Karpas-422 (cell line): ENCODE measurements around the gene RRAS2. TPM values are rescaled to one million over a fixed set of nuclear protein-coding genes. Genes with fewer than 3 reads are reported as not detected.

Experiments used
- DNase-seq: peaks from one replicate; pipeline ENCODE4 v3.0.0-alpha.2; 2015
- H2AFZ ChIP-seq: fragments of 200-600 bp; sonication (generic); 2 replicates; pipeline ENCODE4 v1.6.1; 2014; ENCODE audit warnings: antibody characterized with exemption, low read length, mixed read lengths
- H3K27ac ChIP-seq: fragments of 200-600 bp; sonication (generic); 2 replicates; pipeline ENCODE4 v1.5.1; 2014; ENCODE audit warnings: mild to moderate bottlenecking, low read length, moderate library complexity
- H3K27me3 ChIP-seq: fragments of 200-600 bp; sonication (generic); 2 replicates; pipeline ENCODE4 v1.6.1; 2014; ENCODE audit warnings: low read length, mixed read lengths
- H3K36me3 ChIP-seq: fragments of 200-600 bp; sonication (generic); 2 replicates; pipeline ENCODE4 v1.6.1; 2014; ENCODE audit warnings: low read length, mixed read lengths; ENCODE audit not compliant: insufficient read depth
- H3K4me1 ChIP-seq: fragments of 200-600 bp; sonication (generic); 2 replicates; pipeline ENCODE4 v1.6.1; 2014; ENCODE audit warnings: mild to moderate bottlenecking, low read length, mixed read lengths
- H3K4me2 ChIP-seq: fragments of 200-600 bp; sonication (generic); 2 replicates; pipeline ENCODE4 v1.6.1; 2014; ENCODE audit warnings: low read length, low read depth, mild to moderate bottlenecking; ENCODE audit not compliant: poor library complexity, severe bottlenecking
- H3K4me3 ChIP-seq: fragments of 200-600 bp; sonication (generic); 2 replicates; pipeline ENCODE4 v1.5.1; 2014; ENCODE audit warnings: mild to moderate bottlenecking, antibody characterized with exemption, low read length, mixed read lengths
- H3K79me2 ChIP-seq: fragments of 200-600 bp; sonication (generic); 2 replicates; pipeline ENCODE4 v1.6.1; 2014; ENCODE audit warnings: mild to moderate bottlenecking, low read length, mixed read lengths
- H3K9ac ChIP-seq: fragments of 200-600 bp; sonication (generic); 2 replicates; pipeline ENCODE4 v1.6.0; 2014; ENCODE audit warnings: low read length
- H3K9me2 ChIP-seq: fragments of 200-600 bp; sonication (generic), shearing (Covaris generic); replicated peaks from 2 replicates; pipeline ENCODE4 v1.6.0; 2014; ENCODE audit warnings: mild to moderate bottlenecking, low read length, moderate library complexity; ENCODE audit not compliant: insufficient read depth
- H3K9me3 ChIP-seq: fragments of 300-700, 200-600 bp; sonication (generic); 2 replicates; pipeline ENCODE4 v1.6.1; 2014; ENCODE audit warnings: low read length, mixed read lengths
- H4K20me1 ChIP-seq: fragments of 200-600 bp; sonication (generic); 2 replicates; pipeline ENCODE4 v1.6.1; 2014; ENCODE audit warnings: mild to moderate bottlenecking, antibody characterized with exemption, low read length, low read depth; ENCODE audit not compliant: insufficient read depth
- total RNA-seq: library from RNA; depleted of rRNA; stranded (reverse); fragments of >200 nt; shearing (Covaris generic); gene quantifications from 2 replicates; pipeline ENCODE4 v1.2.3, GENCODE V29; 2014; ENCODE audit warnings: low replicate concordance

Gene RRAS2
- total RNA-seq, 1 experiment from 2014 or later = 2.5 TPM

- Histone ChIP-seq H3K79me2 (no peaks in the 10 kb centered on the region), H3K4me1 (no peaks in the 10 kb centered on the region), H3K27me3 (no peaks in the 10 kb centered on the region), H3K36me3 (no peaks in the 10 kb centered on the region), H3K4me2 (no peak overlapping the region), H3K9me3 (no peaks in the 10 kb centered on the region), H3K27ac (no peak overlapping the region), H2AFZ (no peak overlapping the region), H3K9ac (no peak overlapping the region), H3K4me3 (no peak overlapping the region), H4K20me1 (no peaks in the 10 kb centered on the region), H3K9me2 (no peaks in the 10 kb centered on the region)
- no peak for DNase-seq
Observed at GRCh38 chr11:14378171-14378570, 19.2 kb upstream of the RRAS2 start.

GRCh38 chr11:14376920-14377319 lies 17.9 kb upstream of the RRAS2 start:
- Histone ChIP-seq H3K36me3 (no peaks in the 10 kb centered on the region), H4K20me1 (no peaks in the 10 kb centered on the region), H3K79me2 (no peaks in the 10 kb centered on the region), H3K4me1 (no peaks in the 10 kb centered on the region), H3K27ac (no peak overlapping the region), H2AFZ (no peak overlapping the region), H3K9ac (no peak overlapping the region), H3K9me3 (no peaks in the 10 kb centered on the region), H3K4me3 (no peak overlapping the region), H3K9me2 (no peaks in the 10 kb centered on the region), H3K27me3 (no peaks in the 10 kb centered on the region), H3K4me2 (no peak overlapping the region)
- DNase-seq = no peak

- Histone ChIP-seq H3K9ac (no peak overlapping the region), H3K4me2 (no peak overlapping the region), H3K79me2 (no peaks in the 10 kb centered on the region), H3K27ac (no peak overlapping the region), H4K20me1 (no peaks in the 10 kb centered on the region), H3K4me3 (no peak overlapping the region), H3K27me3 (no peaks in the 10 kb centered on the region), H2AFZ (no peak overlapping the region), H3K9me2 (no peaks in the 10 kb centered on the region), H3K9me3 (no peaks in the 10 kb centered on the region), H3K4me1 (no peaks in the 10 kb centered on the region), H3K36me3 (no peaks in the 10 kb centered on the region)
- DNase-seq = no peak
Observed at GRCh38 chr11:14374922-14375830, 16.2 kb upstream of the RRAS2 start.

GRCh38 chr11:14373941-14374646 lies 15.1 kb upstream of the RRAS2 start:
- Histone ChIP-seq H3K79me2 (no peaks in the 10 kb centered on the region), H3K9me3 (no peaks in the 10 kb centered on the region), H3K9ac (no peak overlapping the region), H3K27ac (no peak overlapping the region), H3K27me3 (no peaks in the 10 kb centered on the region), H4K20me1 (no peaks in the 10 kb centered on the region), H2AFZ (no peak overlapping the region), H3K4me2 (no peak overlapping the region), H3K36me3 (no peaks in the 10 kb centered on the region), H3K4me3 (no peak overlapping the region), H3K9me2 (no peaks in the 10 kb centered on the region), H3K4me1 (no peaks in the 10 kb centered on the region)
- DNase-seq = no peak

- H3K9me3 ChIP-seq = no peaks in the 10 kb centered on the region
- no peak overlapping the region for H3K4me3 ChIP-seq
- no peak for DNase-seq
- no peak overlapping the region for H3K9ac ChIP-seq
- H3K4me2 ChIP-seq = no peak overlapping the region
- no peaks in the 10 kb centered on the region for H3K27me3 ChIP-seq
- H3K9me2 ChIP-seq = no peaks in the 10 kb centered on the region
- no peaks in the 10 kb centered on the region for H4K20me1 ChIP-seq
- no peaks in the 10 kb centered on the region for H3K79me2 ChIP-seq
- H3K36me3 ChIP-seq = no peaks in the 10 kb centered on the region
- H2AFZ ChIP-seq = no peak overlapping the region
- no peaks in the 10 kb centered on the region for H3K4me1 ChIP-seq
- no peak overlapping the region for H3K27ac ChIP-seq
Observed at GRCh38 chr11:14372011-14372410, 13.0 kb upstream of the RRAS2 start.

- H3K9me3 ChIP-seq = no peaks in the 10 kb centered on the region
- no peak overlapping the region for H2AFZ ChIP-seq
- no peak overlapping the region for H3K9ac ChIP-seq
- no peaks in the 10 kb centered on the region for H3K79me2 ChIP-seq
- no peaks in the 10 kb centered on the region for H4K20me1 ChIP-seq
- DNase-seq = no peak
- no peaks in the 10 kb centered on the region for H3K36me3 ChIP-seq
- no peak overlapping the region for H3K4me2 ChIP-seq
- H3K4me3 ChIP-seq = no peak overlapping the region
- no peaks in the 10 kb centered on the region for H3K9me2 ChIP-seq
- H3K27ac ChIP-seq = no peak overlapping the region
- H3K27me3 ChIP-seq = no peaks in the 10 kb centered on the region
- no peaks in the 10 kb centered on the region for H3K4me1 ChIP-seq
Observed at GRCh38 chr11:14371249-14371648, 12.3 kb upstream of the RRAS2 start.

GRCh38 chr11:14370496-14370895 lies 11.5 kb upstream of the RRAS2 start:
- H3K4me3 ChIP-seq = no peak overlapping the region
- H4K20me1 ChIP-seq = no peaks in the 10 kb centered on the region
- no peak overlapping the region for H3K27ac ChIP-seq
- H3K9me2 ChIP-seq = no peaks in the 10 kb centered on the region
- no peak overlapping the region for H2AFZ ChIP-seq
- H3K9ac ChIP-seq = no peak overlapping the region
- DNase-seq = no peak
- H3K4me2 ChIP-seq = no peak overlapping the region
- no peaks in the 10 kb centered on the region for H3K36me3 ChIP-seq
- no peaks in the 10 kb centered on the region for H3K79me2 ChIP-seq
- no peaks in the 10 kb centered on the region for H3K9me3 ChIP-seq
- no peaks in the 10 kb centered on the region for H3K27me3 ChIP-seq
- H3K4me1 ChIP-seq = no peaks in the 10 kb centered on the region

GRCh38 chr11:14369598-14369997 lies 10.6 kb upstream of the RRAS2 start:
- Histone ChIP-seq H3K4me2 (no peak overlapping the region), H3K4me3 (no peak overlapping the region), H3K9ac (no peak overlapping the region), H4K20me1 (no peaks in the 10 kb centered on the region), H3K36me3 (no peaks in the 10 kb centered on the region), H3K27me3 (no peaks in the 10 kb centered on the region), H3K9me3 (no peaks in the 10 kb centered on the region), H3K79me2 (no peaks in the 10 kb centered on the region), H2AFZ (no peak overlapping the region), H3K4me1 (no peaks in the 10 kb centered on the region), H3K9me2 (no peaks in the 10 kb centered on the region), H3K27ac (no peak overlapping the region)
- no peak for DNase-seq
